Measurements from ENCODE around the gene ELF4.

ELF4 gene

DNA sequence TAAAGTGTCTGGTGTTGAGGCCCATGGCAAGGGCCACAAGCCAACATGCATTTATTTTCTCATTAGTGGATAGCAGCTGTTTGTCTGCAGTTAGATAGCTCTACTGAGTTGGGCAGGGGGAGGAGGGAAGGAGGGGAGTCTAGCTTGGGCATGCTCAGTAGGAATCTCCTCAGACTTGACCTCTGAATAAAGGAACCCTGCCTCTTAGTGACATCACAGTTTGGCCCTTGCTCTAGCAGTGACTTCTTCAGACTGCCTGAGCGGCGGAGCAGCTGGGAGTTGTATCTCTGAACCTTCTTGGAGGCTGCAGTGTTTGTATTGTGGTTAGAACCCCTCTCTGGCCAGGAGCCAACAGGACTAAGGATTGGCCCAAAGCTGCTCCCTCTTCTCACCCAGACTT lies 70.5 kb downstream of the ELF4 start:
- no peak for DNase-seq

DNA sequence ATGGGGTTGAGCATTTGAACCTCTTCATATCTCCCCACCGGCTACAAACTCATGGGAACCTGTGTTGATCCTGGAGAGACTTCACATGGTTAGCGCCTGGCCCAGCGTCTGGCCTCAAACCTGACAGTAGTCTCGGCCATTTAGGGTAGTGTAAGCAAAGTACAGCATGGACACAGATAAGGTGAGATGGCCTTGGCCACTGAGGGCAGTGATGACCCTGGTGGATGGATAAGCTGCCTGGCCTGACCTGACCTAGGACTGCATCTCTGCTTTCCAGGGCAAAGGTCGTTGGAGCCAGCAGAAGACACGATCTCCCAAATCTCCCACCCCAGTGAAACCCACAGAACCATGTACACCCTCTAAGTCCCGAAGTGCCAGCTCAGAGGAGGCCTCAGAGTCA lies 76.1 kb downstream of the ELF4 start:
- no peak for DNase-seq

GRCh38 chrX:130032552-130032951 lies 77.7 kb downstream of the ELF4 start:
- DNase-seq, result no peak

DNA sequence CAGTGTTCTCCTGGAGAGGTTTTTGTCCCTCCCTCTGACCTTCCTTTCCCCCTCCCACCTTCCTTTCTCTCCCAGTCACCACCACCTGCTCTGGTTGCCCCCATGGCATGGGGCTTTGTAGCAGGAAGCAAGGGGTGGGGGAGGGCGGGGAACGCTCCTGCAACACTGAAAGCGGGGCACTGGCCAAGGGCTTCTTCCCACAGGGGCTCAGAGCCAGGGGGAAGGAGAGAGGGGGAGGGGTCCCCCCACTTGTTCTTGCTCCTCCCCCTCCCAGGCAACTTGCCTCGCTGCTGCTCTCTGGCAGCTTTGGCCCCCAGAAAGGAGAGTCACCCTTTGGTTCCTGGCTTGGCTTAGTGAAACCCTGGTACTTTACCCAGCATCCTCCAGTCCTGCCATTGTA lies 79.5 kb downstream of the ELF4 start:
- no peak for DNase-seq

GRCh38 chrX:130028196-130028595 lies 82.1 kb downstream of the ELF4 start:
- peak; percentile 34 to 59 for DNase-seq

- DNase-seq, result no peak
Measured at GRCh38 chrX:130027569-130027968, 82.7 kb downstream of the ELF4 start.

DNA sequence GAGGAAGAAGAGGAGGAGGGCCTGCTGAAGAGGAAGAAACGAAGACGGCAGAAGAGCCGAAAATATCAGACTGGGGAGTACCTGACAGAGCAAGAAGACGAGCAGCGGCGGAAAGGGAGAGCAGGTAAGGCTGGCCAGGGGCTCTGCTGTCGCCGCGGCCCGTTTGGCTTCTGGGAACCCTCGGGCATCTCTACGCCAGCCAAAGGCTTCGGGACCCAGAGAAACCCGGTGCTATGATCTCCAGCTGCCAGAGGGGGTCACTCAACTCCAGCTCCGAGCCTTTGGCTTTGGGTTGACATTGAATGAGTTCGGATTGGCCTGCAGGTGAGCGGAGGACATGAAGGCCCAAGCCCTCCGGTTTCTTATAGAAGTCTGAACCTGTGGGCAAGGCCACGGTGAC lies 85.0 kb downstream of the ELF4 start:
- DNase-seq, result no peak

DNA sequence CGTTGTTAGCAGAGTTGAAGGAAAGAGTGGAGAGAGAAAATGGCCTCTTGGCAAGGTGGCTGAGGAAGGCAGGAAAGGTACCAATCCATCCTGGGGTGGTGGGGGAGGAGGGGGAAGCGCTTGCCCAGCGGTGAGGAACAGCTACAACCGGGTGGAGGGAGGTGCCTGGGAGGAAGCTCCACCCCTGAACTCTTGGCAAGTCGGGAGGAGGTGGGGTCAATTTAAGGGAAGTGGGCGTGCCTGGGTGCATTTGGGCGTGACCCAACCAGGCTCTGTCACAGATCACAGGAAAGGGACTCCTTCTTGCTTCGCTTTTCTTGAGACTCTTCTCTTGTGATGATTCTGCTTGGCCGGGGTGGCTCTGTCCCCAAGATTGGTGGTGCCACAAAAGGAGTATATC lies 86.2 kb downstream of the ELF4 start:
- peak; percentile 89 to 90 for DNase-seq

GRCh38 chrX:130020661-130021324 lies 89.5 kb downstream of the ELF4 start:
- DNase-seq, result no peak

GRCh38 chrX:130018143-130018542 lies 92.2 kb downstream of the ELF4 start:
- no peak for DNase-seq

GRCh38 chrX:130015181-130015580 lies 95.1 kb downstream of the ELF4 start:
- DNase-seq, result no peak

Measured in CD4-positive, alpha-beta T cell treated with Interferon alpha-2 for 1 hour (primary cell).